H9 (cell line): ENCODE data around the gene CYRIA. TPM values are rescaled to one million over a fixed set of nuclear protein-coding genes. Genes with fewer than 3 reads are reported as not detected.

Experiments
- DNase-seq: peaks from one replicate; pipeline ENCODE4 v3.0.0-alpha.2; 2017
- H2AFZ ChIP-seq: one replicate; pipeline ENCODE4 v1.6.1; 2013; ENCODE audit warnings: mild to moderate bottlenecking, low read length, control low read depth, moderate library complexity
- H2AK5ac ChIP-seq: 2 replicates; pipeline ENCODE4 v1.6.1; 2013; ENCODE audit warnings: low read length, control low read depth, mixed read lengths; ENCODE audit not compliant: insufficient read length
- H2BK120ac ChIP-seq: one replicate; pipeline ENCODE4 v1.6.1; 2013; ENCODE audit warnings: low read depth, mild to moderate bottlenecking, low read length, control low read depth, inconsistent platforms; ENCODE audit not compliant: poor library complexity, severe bottlenecking
- H2BK12ac ChIP-seq: 2 replicates; pipeline ENCODE4 v1.6.1; 2013; ENCODE audit warnings: low read length, control low read depth, mixed read lengths, low read depth; ENCODE audit not compliant: insufficient read length
- H2BK15ac ChIP-seq: 2 replicates; pipeline ENCODE4 v1.6.1; 2013; ENCODE audit warnings: low read depth, low read length, control low read depth
- H2BK20ac ChIP-seq: one replicate; pipeline ENCODE4 v1.6.1; 2013; ENCODE audit warnings: low read depth, mild to moderate bottlenecking, low read length, control low read depth, inconsistent platforms; ENCODE audit not compliant: poor library complexity, severe bottlenecking
- H2BK5ac ChIP-seq: 2 replicates; pipeline ENCODE4 v1.6.1; 2013; ENCODE audit warnings: low read length, control low read depth, mixed read lengths; ENCODE audit not compliant: insufficient read length
- H3K14ac ChIP-seq: 2 replicates; pipeline ENCODE4 v1.6.1; 2013; ENCODE audit warnings: low read length, control low read depth; ENCODE audit not compliant: insufficient read depth
- H3K18ac ChIP-seq: 2 replicates; pipeline ENCODE4 v1.6.1; 2013; ENCODE audit warnings: low read depth, mild to moderate bottlenecking, mixed read lengths, low read length, control low read depth; ENCODE audit not compliant: insufficient read length
- H3K23ac ChIP-seq: 2 replicates; pipeline ENCODE4 v1.6.1; 2013; ENCODE audit warnings: low read length, control low read depth, mixed read lengths, low read depth; ENCODE audit not compliant: insufficient read length
- H3K23me2 ChIP-seq: 2 replicates; pipeline ENCODE4 v1.6.1; 2013; ENCODE audit warnings: low read depth, mild to moderate bottlenecking, mixed read lengths, low read length, control low read depth; ENCODE audit not compliant: insufficient read length, poor library complexity, severe bottlenecking
- H3K27ac ChIP-seq: 2 replicates; pipeline ENCODE4 v1.5.1; 2013; ENCODE audit warnings: low read length, control low read depth, mixed read lengths, low read depth; ENCODE audit not compliant: insufficient read length
- H3K27me3 ChIP-seq: 2 replicates; pipeline ENCODE4 v1.6.1; 2013; ENCODE audit warnings: low read length, control low read depth, inconsistent platforms; ENCODE audit not compliant: insufficient read depth
- H3K4ac ChIP-seq: 2 replicates; pipeline ENCODE4 v1.6.1; 2013; ENCODE audit warnings: low read depth, mild to moderate bottlenecking, control low read depth, inconsistent platforms, low read length, moderate library complexity
- H3K4me1 ChIP-seq: 2 replicates; pipeline ENCODE4 v1.6.1; 2013; ENCODE audit warnings: low read length, control low read depth, inconsistent platforms; ENCODE audit not compliant: insufficient read depth
- H3K4me2 ChIP-seq: 2 replicates; pipeline ENCODE4 v1.6.1; 2013; ENCODE audit warnings: low read length, control low read depth, mixed read lengths; ENCODE audit not compliant: insufficient read length, insufficient read depth
- H3K56ac ChIP-seq: 2 replicates; pipeline ENCODE4 v1.6.1; 2013; ENCODE audit warnings: low read depth, mild to moderate bottlenecking, mixed read lengths, low read length, control low read depth; ENCODE audit not compliant: insufficient read length
- H3K79me1 ChIP-seq: 2 replicates; pipeline ENCODE4 v1.6.1; 2013; ENCODE audit warnings: low read depth, mild to moderate bottlenecking, moderate library complexity, low read length, control low read depth, inconsistent platforms; ENCODE audit not compliant: insufficient read depth, poor library complexity, severe bottlenecking
- H3K79me2 ChIP-seq: 2 replicates; pipeline ENCODE4 v1.6.1; 2013; ENCODE audit warnings: low read length, control low read depth, inconsistent platforms; ENCODE audit not compliant: insufficient read depth
- H3K9ac ChIP-seq: 2 replicates; pipeline ENCODE4 v1.6.1; 2013; ENCODE audit warnings: low read length, control low read depth, mixed read lengths; ENCODE audit not compliant: insufficient read length; ENCODE audit errors: extremely low read depth
- H3K9me3 ChIP-seq: one replicate; pipeline ENCODE4 v1.6.1; 2013; ENCODE audit warnings: low read depth, low read length, inconsistent platforms; ENCODE audit not compliant: control insufficient read depth
- H3T11ph ChIP-seq: one replicate; pipeline ENCODE4 v1.6.1; 2013; ENCODE audit warnings: mild to moderate bottlenecking, low read length, control low read depth, inconsistent platforms
- H4K20me1 ChIP-seq: one replicate; pipeline ENCODE4 v1.6.1; 2013; ENCODE audit not compliant: control insufficient read depth, insufficient read length, insufficient read depth
- H4K5ac ChIP-seq: 2 replicates; pipeline ENCODE4 v1.6.1; 2013; ENCODE audit warnings: low read depth, mild to moderate bottlenecking, mixed read lengths, low read length, control low read depth; ENCODE audit not compliant: insufficient read length
- H4K8ac ChIP-seq: replicated peaks from 2 replicates; pipeline ENCODE4 v1.6.1; 2013; ENCODE audit warnings: low read length, control low read depth, mixed read lengths, low read depth; ENCODE audit not compliant: insufficient read length
- H4K91ac ChIP-seq: 2 replicates; pipeline ENCODE4 v1.6.1; 2013; ENCODE audit warnings: low read depth, mild to moderate bottlenecking, moderate library complexity, mixed read lengths, low read length, control low read depth; ENCODE audit not compliant: insufficient read length
- H3K27ac Mint-ChIP-seq, 3 experiments: 2 replicates in 2 of 3; 3 replicates in 1 of 3; pipeline ENCODE4 v1.8.0; 2020 to 2021; ENCODE audit warnings: mixed read lengths in 3 of 3, mild to moderate bottlenecking in 1 of 3, moderate library complexity in 1 of 3
- H3K27me3 Mint-ChIP-seq: 2 replicates; pipeline ENCODE4 v1.8.0; 2021; ENCODE audit warnings: low read depth, mild to moderate bottlenecking, moderate library complexity, mixed read lengths
- H3K36me3 Mint-ChIP-seq, 3 experiments: 2 replicates in 2 of 3; 3 replicates in 1 of 3; pipeline ENCODE4 v1.8.0; 2020 to 2021; ENCODE audit warnings: low read depth in 3 of 3, mixed read lengths in 3 of 3; ENCODE audit not compliant: insufficient read depth in 1 of 3
- H3K4me1 Mint-ChIP-seq, 2 experiments: 2 replicates each; pipeline ENCODE4 v1.8.0; 2020; ENCODE audit warnings: mixed read lengths in 2 of 2
- H3K4me3 Mint-ChIP-seq, 2 experiments: 2 replicates in 1 of 2; 3 replicates in 1 of 2; pipeline ENCODE4 v1.8.0; 2020 to 2021; ENCODE audit warnings: mild to moderate bottlenecking in 2 of 2, mixed read lengths in 2 of 2, moderate library complexity in 1 of 2
- H3K9me3 Mint-ChIP-seq, 2 experiments: 2 replicates in 1 of 2; 3 replicates in 1 of 2; pipeline ENCODE4 v1.8.0; 2020; ENCODE audit warnings: mild to moderate bottlenecking in 2 of 2, mixed read lengths in 2 of 2, moderate library complexity in 1 of 2
- WGBS: extraction: QIAGEN DNeasy Blood & Tissue Kit; methylation state at CpG from one replicate; pipeline ENCODE4 v1.1.7; 2013; ENCODE audit warnings: missing lambda C conversion rate, low lambda C conversion rate, mixed read lengths; ENCODE audit not compliant: insufficient read length; ENCODE audit errors: extremely low coverage; 5-methylcytosine and 5-hydroxymethylcytosine counted together
- total RNA-seq: library from RNA; stranded (reverse); gene quantifications from 2 replicates; pipeline ENCODE4 v1.2.1, GENCODE V29; 2021
- TF ChIP-seq, protein P1 (sequence below): fragments of 200-600 bp; sonication (generic); conservative IDR thresholded peaks from 3 replicates; pipeline ENCODE4 v1.8.0; 2021; ENCODE audit warnings: antibody characterized with exemption, mild to moderate bottlenecking

Gene CYRIA
- total RNA-seq, 1 experiment from 2014 or later = 2.3 TPM

- Histone ChIP-seq H3K14ac (no peak overlapping the region), H3K23me2 (no peaks in the 10 kb centered on the region), H4K5ac (no peak overlapping the region)
These were observed 24.1 kb downstream of the CYRIA start for GRCh38 chr2:16641509-16641908.

More at GRCh38 chr2:16641509-16641908, 24.1 kb downstream of the CYRIA start:
- no CpG with 5 or more reads among the region's 2 CpGs for WGBS
- H2BK5ac ChIP-seq = no peak overlapping the region
- Mint-ChIP-seq H3K4me1 (peaks cover 11 to 12% of the 10 kb centered on the region in 2 experiments), H3K27me3 (peaks cover 2% of the 10 kb centered on the region; the same call in 1 of the 2 replicates), H3K9me3 (no peaks in the 10 kb centered on the region), H3K27ac (no peak overlapping the region), H3K36me3 (peaks cover 0 to 3% (median 0%) of the 10 kb centered on the region in 3 experiments; a peak in 2 of 7 replicates), H3K4me3 (no peak overlapping the region)
- H2BK120ac ChIP-seq = no peak overlapping the region
- H3K27ac ChIP-seq = no peak overlapping the region
- H3K4me2 ChIP-seq = no peak overlapping the region
- H2BK20ac ChIP-seq = no peak overlapping the region
- H3K79me2 ChIP-seq = no peaks in the 10 kb centered on the region
- no peak overlapping the region for H3K18ac ChIP-seq
- H4K20me1 ChIP-seq = no peaks in the 10 kb centered on the region
- H3K9me3 ChIP-seq = no peaks in the 10 kb centered on the region
- H4K91ac ChIP-seq = no peak overlapping the region
- no peak overlapping the region for H2BK15ac ChIP-seq
- no peak overlapping the region for H4K8ac ChIP-seq
- H2BK12ac ChIP-seq = no peak overlapping the region
- no peak overlapping the region for H3T11ph ChIP-seq
- no peak overlapping the region for H3K23ac ChIP-seq
- no peak overlapping the region for H3K56ac ChIP-seq
- H3K79me1 ChIP-seq = no peaks in the 10 kb centered on the region
- no peaks in the 10 kb centered on the region for H3K27me3 ChIP-seq
- H3K4ac ChIP-seq = no peak overlapping the region
- TF ChIP-seq, protein P1, sequence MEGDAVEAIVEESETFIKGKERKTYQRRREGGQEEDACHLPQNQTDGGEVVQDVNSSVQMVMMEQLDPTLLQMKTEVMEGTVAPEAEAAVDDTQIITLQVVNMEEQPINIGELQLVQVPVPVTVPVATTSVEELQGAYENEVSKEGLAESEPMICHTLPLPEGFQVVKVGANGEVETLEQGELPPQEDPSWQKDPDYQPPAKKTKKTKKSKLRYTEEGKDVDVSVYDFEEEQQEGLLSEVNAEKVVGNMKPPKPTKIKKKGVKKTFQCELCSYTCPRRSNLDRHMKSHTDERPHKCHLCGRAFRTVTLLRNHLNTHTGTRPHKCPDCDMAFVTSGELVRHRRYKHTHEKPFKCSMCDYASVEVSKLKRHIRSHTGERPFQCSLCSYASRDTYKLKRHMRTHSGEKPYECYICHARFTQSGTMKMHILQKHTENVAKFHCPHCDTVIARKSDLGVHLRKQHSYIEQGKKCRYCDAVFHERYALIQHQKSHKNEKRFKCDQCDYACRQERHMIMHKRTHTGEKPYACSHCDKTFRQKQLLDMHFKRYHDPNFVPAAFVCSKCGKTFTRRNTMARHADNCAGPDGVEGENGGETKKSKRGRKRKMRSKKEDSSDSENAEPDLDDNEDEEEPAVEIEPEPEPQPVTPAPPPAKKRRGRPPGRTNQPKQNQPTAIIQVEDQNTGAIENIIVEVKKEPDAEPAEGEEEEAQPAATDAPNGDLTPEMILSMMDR = no peak
- no peak overlapping the region for H3K9ac ChIP-seq
- no peak overlapping the region for H2AFZ ChIP-seq
- no peak overlapping the region for H2AK5ac ChIP-seq
- no peak for DNase-seq
- no peaks in the 10 kb centered on the region; the same call in none of the 2 replicates for H3K4me1 ChIP-seq
